Measurements from ENCODE around the gene CCDC110. TPM values are rescaled to one million over a fixed set of nuclear protein-coding genes. Genes with fewer than 3 reads are reported as not detected.
A peak's percentile ranks its signal among the peaks of the same experiment; 100 is the strongest.

Gene CCDC110
- total RNA-seq, 1 experiment from 2014 or later = 5.3 TPM

DNA sequence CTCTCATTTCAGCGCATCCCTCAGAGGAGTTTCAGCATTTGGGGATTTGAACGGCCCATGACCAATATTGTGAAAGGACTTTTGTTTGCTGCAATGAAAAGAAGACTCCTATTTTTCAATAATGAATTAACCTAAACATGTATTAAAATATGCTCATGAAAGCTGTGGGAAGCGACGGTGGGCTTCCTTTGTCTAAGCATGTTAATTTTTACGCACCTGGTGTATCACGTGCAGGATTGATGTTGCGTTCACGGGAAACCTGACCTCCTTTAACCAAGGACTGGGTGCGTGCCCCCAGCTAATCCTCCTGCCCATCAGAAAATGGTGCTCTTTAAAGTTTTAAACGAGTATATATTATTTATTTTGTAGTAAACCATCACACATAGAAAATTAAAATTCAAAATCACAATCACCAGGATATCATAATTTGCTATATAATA, 590 bp upstream of the CCDC110 start:
- DNase-seq (ENCODE audit: low spot score) = no peak

- peak; percentile 21 for DNase-seq (ENCODE audit: low spot score)
These were observed 885 bp downstream of the CCDC110 start for GRCh38 chr4:185470501-185471195.

DNA sequence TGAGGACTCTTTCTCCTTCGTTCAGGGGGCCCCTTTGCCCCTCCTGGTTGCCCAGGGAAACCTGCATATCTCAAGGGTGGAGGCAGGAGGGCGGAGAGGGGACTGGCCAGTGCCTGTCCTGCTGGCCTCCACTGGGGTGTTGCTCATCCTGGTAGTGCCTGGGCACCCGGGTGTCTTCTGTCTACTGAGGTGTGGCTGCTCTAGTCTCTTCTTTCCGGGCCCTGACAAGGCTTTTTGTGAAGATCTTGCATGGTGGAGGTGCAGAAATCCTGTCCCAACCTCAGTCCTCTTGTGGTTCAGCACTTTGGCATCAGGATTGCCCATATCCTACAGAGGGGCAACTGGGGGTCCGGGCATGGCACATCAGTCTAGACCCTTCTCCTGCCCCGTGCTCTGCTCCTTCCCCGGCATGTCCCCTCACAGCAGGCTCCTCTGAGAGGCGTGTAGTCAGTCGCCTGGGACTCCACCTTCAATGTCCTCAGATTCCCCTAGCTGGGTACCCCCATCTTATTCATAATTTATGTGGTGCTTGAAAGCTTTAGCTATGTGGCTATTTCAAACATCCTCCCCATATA, 1.9 kb downstream of the CCDC110 start:
- no peak for DNase-seq (ENCODE audit: low spot score)

- DNase-seq (ENCODE audit: low spot score) = no peak
These were observed 2.5 kb downstream of the CCDC110 start for GRCh38 chr4:185468999-185469398.

DNA sequence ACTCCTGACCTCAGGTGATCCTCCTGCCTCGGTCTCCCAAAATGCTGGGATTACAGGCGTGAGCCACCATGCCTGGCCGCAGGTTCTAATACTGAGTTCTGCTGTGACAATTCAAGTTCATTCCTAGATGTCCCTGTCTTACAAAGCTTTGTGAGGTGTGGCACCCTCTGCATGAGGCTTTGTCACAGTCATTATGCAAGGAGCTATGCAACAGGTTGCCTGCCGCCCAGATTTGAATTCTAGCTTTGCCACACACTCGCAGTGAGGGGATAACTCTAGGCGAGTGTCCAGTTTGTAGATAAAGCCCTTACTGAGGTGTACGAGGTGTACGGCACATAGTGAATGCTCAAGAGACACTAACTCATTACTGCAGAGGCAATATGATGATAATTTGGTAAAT, 3.5 kb downstream of the CCDC110 start:
- no peak for DNase-seq (ENCODE audit: low spot score)

GRCh38 chr4:185467101-185467500, 4.4 kb downstream of the CCDC110 start:
- no peak for DNase-seq (ENCODE audit: low spot score)

DNA sequence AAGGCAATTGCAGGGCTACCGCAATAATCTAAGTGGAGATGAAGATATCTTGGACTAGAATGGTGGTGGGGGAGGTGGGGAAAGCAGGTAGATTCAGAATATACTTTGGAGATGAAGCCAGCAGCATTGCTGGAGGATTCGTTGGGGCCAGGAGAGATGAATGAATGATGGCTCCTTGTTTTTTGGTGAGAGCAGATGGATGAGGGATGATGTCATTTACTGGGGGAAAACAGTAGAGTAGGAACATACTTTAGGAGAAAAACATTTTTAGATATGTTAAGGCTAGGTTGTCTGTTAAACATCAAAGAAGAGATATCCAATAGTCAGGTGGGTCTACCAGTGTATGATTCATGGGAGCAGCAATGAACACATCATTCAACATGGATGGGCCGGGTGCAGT, 5.8 kb downstream of the CCDC110 start:
- DNase-seq (ENCODE audit: low spot score) = no peak

- no peak for DNase-seq (ENCODE audit: low spot score)
These were observed 6.6 kb downstream of the CCDC110 start for GRCh38 chr4:185464887-185465286.

- DNase-seq (ENCODE audit: low spot score) = no peak
These were observed 7.3 kb downstream of the CCDC110 start for GRCh38 chr4:185464183-185464582.

- no peak for DNase-seq (ENCODE audit: low spot score)
These were observed 8.0 kb downstream of the CCDC110 start for GRCh38 chr4:185463541-185463940.

GRCh38 chr4:185461565-185461964, 10.0 kb downstream of the CCDC110 start:
- DNase-seq (ENCODE audit: low spot score) = no peak

DNA sequence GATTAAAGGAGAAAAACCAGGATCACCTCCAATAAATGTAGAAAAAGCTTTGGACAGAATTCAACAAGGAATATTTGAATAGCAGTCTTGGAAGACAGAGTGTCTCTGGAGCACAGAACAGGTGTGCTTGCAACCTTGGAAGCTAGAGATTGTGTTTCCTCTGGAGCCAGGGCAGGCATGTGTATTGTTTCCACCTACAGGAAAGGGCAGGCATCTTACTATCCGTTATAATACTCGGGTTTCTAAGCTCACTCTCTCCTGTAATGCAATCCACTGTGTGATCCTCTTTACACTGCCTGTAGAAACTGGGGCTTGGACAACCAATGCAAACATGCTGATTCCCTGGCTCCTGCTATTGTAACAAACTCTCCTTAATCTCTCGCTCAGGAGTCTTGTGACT, 14.4 kb downstream of the CCDC110 start:
- DNase-seq (ENCODE audit: low spot score) = no peak

GRCh38 chr4:185456131-185456530, 15.4 kb downstream of the CCDC110 start:
- no peak for DNase-seq (ENCODE audit: low spot score)

DNA sequence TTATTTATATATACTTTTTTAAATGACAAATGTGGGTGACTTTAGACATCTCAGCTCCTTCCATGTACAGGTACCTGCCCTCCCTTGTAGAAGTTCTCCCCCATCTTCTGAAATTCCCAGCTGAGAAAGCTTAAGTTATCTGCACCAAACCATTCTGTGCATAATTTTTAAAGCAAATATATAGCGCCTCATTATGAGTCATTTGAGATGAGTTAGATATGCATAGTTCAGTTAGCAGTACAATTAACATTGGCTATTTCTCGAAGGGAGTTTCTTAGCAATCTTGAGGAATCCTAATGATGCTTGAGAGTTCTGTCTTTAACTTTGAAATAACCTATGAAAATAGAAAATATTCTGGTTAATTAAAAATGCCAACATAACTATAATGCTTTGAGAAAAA, 26.3 kb downstream of the CCDC110 start:
- DNase-seq (ENCODE audit: low spot score) = no peak

DNA sequence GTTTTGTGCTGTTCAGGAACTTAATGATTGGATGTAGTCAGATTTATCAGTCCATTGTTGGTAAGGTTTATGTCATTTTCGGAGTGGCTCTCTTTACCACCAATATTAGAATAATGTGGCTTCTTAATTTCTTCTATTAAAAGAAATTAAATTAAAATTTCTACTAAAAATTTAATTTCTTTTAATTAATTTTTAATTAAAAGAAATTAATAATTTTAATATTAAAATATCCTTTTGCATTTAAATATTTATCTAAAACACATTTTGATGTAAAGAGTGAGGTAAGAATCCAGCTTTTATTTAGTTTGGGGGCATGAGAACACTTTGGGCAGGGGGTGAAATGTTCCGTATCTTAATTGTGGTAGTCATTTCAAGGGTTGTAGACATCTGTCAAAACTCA, 30.1 kb downstream of the CCDC110 start:
- DNase-seq (ENCODE audit: low spot score) = no peak

DNA sequence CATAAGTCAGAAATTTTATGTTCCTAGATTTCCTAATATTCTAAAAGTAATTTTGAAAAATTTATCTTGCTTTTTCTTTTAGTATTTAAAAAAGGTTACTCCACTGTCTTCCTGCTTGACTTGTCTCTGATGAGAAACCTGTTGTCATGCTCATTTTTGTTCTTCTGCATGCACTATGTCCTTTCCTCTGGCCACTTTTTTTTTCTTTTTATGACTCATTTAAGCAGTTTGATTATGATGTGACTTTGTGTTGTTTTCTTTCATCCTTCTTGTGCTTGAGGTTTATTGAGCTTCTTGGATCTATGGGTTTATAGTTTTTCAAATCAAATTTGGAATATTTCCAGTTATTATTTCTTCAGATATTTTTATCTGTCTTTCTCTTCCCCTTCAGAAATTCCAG, 33.7 kb downstream of the CCDC110 start:
- no peak for DNase-seq (ENCODE audit: low spot score)

DNA sequence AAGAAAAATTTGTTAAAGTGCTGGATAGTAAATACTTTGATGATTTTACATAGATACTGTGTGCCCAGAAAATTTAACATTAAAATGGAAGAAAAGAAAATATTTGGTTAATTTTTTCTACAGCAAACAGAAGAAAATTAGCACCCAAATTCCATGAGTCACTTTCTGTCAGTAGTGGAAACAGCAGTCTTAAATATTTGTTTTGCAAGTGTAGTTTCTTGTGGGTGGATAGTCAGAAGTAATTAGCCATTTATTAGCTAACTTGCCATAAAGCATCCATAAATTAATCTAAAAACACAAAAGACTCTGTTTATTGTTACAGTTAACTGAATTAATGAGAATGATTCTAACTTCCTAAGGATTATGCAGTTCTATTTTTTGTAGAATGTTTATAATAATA, 36.1 kb downstream of the CCDC110 start:
- DNase-seq (ENCODE audit: low spot score) = no peak

DNA sequence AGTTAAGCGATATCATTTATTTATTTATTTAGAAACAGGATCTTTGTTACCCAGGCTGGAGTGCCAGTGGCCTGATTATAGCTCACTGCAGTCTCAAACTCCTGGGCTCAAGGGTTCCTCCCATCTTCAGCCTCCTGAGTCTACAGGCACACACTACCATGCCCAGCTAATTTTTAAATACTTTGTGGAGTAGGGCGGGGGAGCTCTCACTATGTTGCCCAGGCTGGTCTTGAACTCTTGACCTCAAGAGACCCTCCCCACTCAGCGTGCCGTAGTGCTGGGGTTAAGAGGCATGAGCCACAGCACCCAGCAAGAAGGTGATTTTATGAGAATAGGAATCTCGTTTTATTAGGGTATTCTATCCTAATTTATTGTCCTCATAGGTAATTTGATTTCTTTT, 41.9 kb downstream of the CCDC110 start:
- DNase-seq (ENCODE audit: low spot score) = no peak

GRCh38 chr4:185426960-185427688, 44.4 kb downstream of the CCDC110 start:
- DNase-seq (ENCODE audit: low spot score) = no peak

- peak; percentile 71 for DNase-seq (ENCODE audit: low spot score)
These were observed 45.7 kb downstream of the CCDC110 start, which contains the start of gene UFSP2 for GRCh38 chr4:185425647-185426352. TSS of gene UFSP2 (minus strand) at chr4:185425964. CDS start at chr4:185425868, 96 bp downstream.

- peak; percentile 13 for DNase-seq (ENCODE audit: low spot score)
These were observed 46.5 kb downstream of the CCDC110 start for GRCh38 chr4:185424905-185425646.

All from A172 (cell line).